K562 (cell line): ENCODE data around the gene PRR7. TPM values are rescaled to one million over a fixed set of nuclear protein-coding genes. Genes with fewer than 3 reads are reported as not detected.

Experiments used
- ATAC-seq: fragments of 200-7000 bp; cut with Tn5 transposase; 3 replicates; pipeline ENCODE4 v1.9.1; 2020; ENCODE audit warnings: moderate library complexity
- BruUV-seq: library from RNA; stranded (reverse); fragments of 400-500 nt; replicated peaks from 2 replicates; lab custom pipeline; 2021; lab: Mats Ljungman, UMichigan
- CTCF ChIA-PET: fragments of 300-600 bp; formaldehyde crosslinking; extraction: SDS; loops from one replicate; lab custom pipeline; 2021; ENCODE audit warnings: low intra/inter-chr PET ratio; lab: Yijun Ruan, JAX
- POLR2A ChIA-PET: fragments of 300-600, 350-650 bp; sonication (Branson Sonifier 250); formaldehyde crosslinking; extraction: SDS; loops from one replicate; lab custom pipeline; 2021; ENCODE audit warnings: antibody characterized with exemption, inconsistent platforms; lab: Yijun Ruan, JAX
- DNase-seq, 4 experiments: peaks; one replicate each; pipeline versions ENCODE4 v3.0.0 to v3.0.0-alpha.2; 2011 to 2018; ENCODE audit warnings: low spot score in 3 of 4, mixed read lengths in 3 of 4; ENCODE audit errors: extremely low read depth in 1 of 4
- FAIRE-seq: peaks from 2 replicates; lab custom pipeline; 2011; peaks lifted over from hg19 to GRCh38; lab: Jason Lieb, UNC
- H2AFZ ChIP-seq: 2 replicates; pipeline ENCODE4 v1.6.0; 2011; ENCODE audit warnings: low read depth, low read length, control low read depth, inconsistent platforms
- H3K27ac ChIP-seq: fragments of 200-600 bp; 3 replicates; pipeline ENCODE4 v1.8.0; 2011; ENCODE audit warnings: low read depth, mild to moderate bottlenecking, control low read depth, inconsistent platforms, low read length, moderate library complexity, mixed read lengths; ENCODE audit errors: extremely low read depth
- H3K27me3 ChIP-seq, 2 experiments: fragments of 300-600 bp in 1 of 2; 2 replicates in 1 of 2; 3 replicates in 1 of 2; pipeline versions ENCODE4 v1.6.0 to v1.8.0; 2011; ENCODE audit warnings: inconsistent platforms in 2 of 2, low read length in 2 of 2, mild to moderate bottlenecking in 1 of 2, mixed read lengths in 1 of 2, moderate library complexity in 1 of 2; ENCODE audit not compliant: control insufficient read depth in 2 of 2, insufficient read depth in 2 of 2
- H3K36me3 ChIP-seq: fragments of 300-600 bp; 3 replicates; pipeline ENCODE4 v1.8.0; 2011; ENCODE audit warnings: mild to moderate bottlenecking, low read length, inconsistent platforms; ENCODE audit not compliant: control insufficient read depth, insufficient read depth
- H3K4me1 ChIP-seq, 2 experiments: fragments of 200-600 bp in 1 of 2; replicated peaks in 1 of 2; 2 replicates in 1 of 2; 3 replicates in 1 of 2; pipeline versions ENCODE4 v1.5.1 to v1.8.0; 2011; ENCODE audit warnings: inconsistent platforms in 2 of 2, low read length in 2 of 2, mild to moderate bottlenecking in 1 of 2, mixed read lengths in 1 of 2, moderate library complexity in 1 of 2; ENCODE audit not compliant: control insufficient read depth in 2 of 2, insufficient read depth in 2 of 2
- H3K4me2 ChIP-seq: 2 replicates; pipeline ENCODE4 v1.6.1; 2011; ENCODE audit warnings: low read length, control low read depth, inconsistent platforms, mixed read lengths; ENCODE audit not compliant: insufficient read depth
- H3K4me3 ChIP-seq: fragments of 200-600 bp; sonication (generic), shearing (Covaris generic); 2 replicates; pipeline ENCODE4 v1.5.1; 2016; ENCODE audit warnings: control low read depth, inconsistent platforms
- H3K79me2 ChIP-seq: fragments of 200-600 bp; 3 replicates; pipeline ENCODE4 v1.8.0; 2011; ENCODE audit warnings: low read length, inconsistent platforms; ENCODE audit not compliant: control insufficient read depth, insufficient read depth
- H3K9ac ChIP-seq, 2 experiments: 2 replicates each; pipeline versions ENCODE4 v1.6.0 to v1.6.1; 2011; ENCODE audit warnings: low read depth in 2 of 2, low read length in 2 of 2, control low read depth in 1 of 2, inconsistent platforms in 1 of 2, mild to moderate bottlenecking in 1 of 2, mixed read lengths in 1 of 2; ENCODE audit not compliant: insufficient read depth in 1 of 2
- H3K9me1 ChIP-seq: one replicate; pipeline ENCODE4 v1.6.0; 2011; ENCODE audit warnings: inconsistent platforms, mild to moderate bottlenecking, low read length, moderate library complexity; ENCODE audit not compliant: control insufficient read depth, insufficient read depth
- H3K9me3 ChIP-seq: replicated peaks from 2 replicates; pipeline ENCODE4 v1.5.1; 2011; ENCODE audit warnings: low read depth, low read length, inconsistent platforms; ENCODE audit not compliant: control insufficient read depth, insufficient read depth
- H4K20me1 ChIP-seq: replicated peaks from 2 replicates; pipeline ENCODE4 v1.6.1; 2011; ENCODE audit warnings: low read length, inconsistent platforms, mixed read lengths; ENCODE audit not compliant: control insufficient read depth, insufficient read depth
- BCL6 ChIP-seq: fragments of 250-450 bp; sonication (Bioruptor Pico); IDR thresholded peaks from 2 replicates; pipeline ENCODE4 v1.4.0; 2020
- BCLAF1 ChIP-seq, 2 experiments: fragments of 450-650 bp in 1 of 2; IDR thresholded peaks; 2 replicates each; pipeline ENCODE4 v1.6.1; 2011 to 2017; ENCODE audit warnings: low read depth in 2 of 2, antibody characterized with exemption in 1 of 2, borderline replicate concordance in 1 of 2, low read length in 1 of 2, mild to moderate bottlenecking in 1 of 2, mixed read lengths in 1 of 2; ENCODE audit not compliant: control insufficient read depth in 1 of 2
- BCOR ChIP-seq: fragments of 450-650 bp; IDR thresholded peaks from 2 replicates; pipeline ENCODE4 v1.6.1; 2016
- CEBPB ChIP-seq: fragments of 450-650 bp; IDR thresholded peaks from 2 replicates; pipeline ENCODE4 v1.6.1; 2016; ENCODE audit warnings: missing genetic modification characterization, missing compliant biosample characterization
- ESRRA ChIP-seq: fragments of 450-650 bp; IDR thresholded peaks from 2 replicates; pipeline ENCODE4 v1.6.1; 2014; ENCODE audit warnings: low read depth, mild to moderate bottlenecking, moderate library complexity, borderline replicate concordance
- GATAD2B ChIP-seq: fragments of 450-650 bp; IDR thresholded peaks from 2 replicates; pipeline ENCODE4 v1.6.1; 2017; ENCODE audit warnings: mild to moderate bottlenecking, borderline replicate concordance
- HEY1 ChIP-seq: fragments of 250-450 bp; sonication (Bioruptor Pico); IDR thresholded peaks from 2 replicates; pipeline ENCODE4 v1.5.0; 2020; ENCODE audit warnings: mild to moderate bottlenecking, moderate library complexity, borderline replicate concordance
- HMGN3 ChIP-seq: IDR thresholded peaks from 2 replicates; pipeline ENCODE4 v1.6.1; 2011; ENCODE audit warnings: borderline replicate concordance, low read depth, mild to moderate bottlenecking, mixed read lengths, low read length; ENCODE audit not compliant: insufficient read length; ENCODE audit errors: extremely low read depth
- MAFG ChIP-seq: fragments of 450-650 bp; conservative IDR thresholded peaks from 2 replicates; pipeline ENCODE4 v1.6.1; 2016; ENCODE audit warnings: missing genetic modification characterization, missing compliant biosample characterization
- RBM25 ChIP-seq: fragments of 200-400 bp; formaldehyde crosslinking; IDR thresholded peaks from 2 replicates; pipeline ENCODE4 v1.6.1; 2018; ENCODE audit warnings: low read length, low read depth, moderate library complexity; ENCODE audit not compliant: severe bottlenecking
- RCOR1 ChIP-seq, 2 experiments: IDR thresholded peaks; 2 replicates each; pipeline ENCODE4 v1.6.1; 2012; ENCODE audit warnings: low read depth in 2 of 2, low read length in 2 of 2, borderline replicate concordance in 1 of 2, improper control_type of control experiment in 1 of 2
- SMAD1 ChIP-seq: fragments of 150-350 bp; IDR thresholded peaks from 2 replicates; pipeline ENCODE4 v1.6.1; 2014; ENCODE audit warnings: low read length, low read depth; ENCODE audit not compliant: partially characterized antibody
- VEZF1 ChIP-seq: fragments of 200-800 bp; sonication (Bioruptor generic); IDR thresholded peaks from 2 replicates; pipeline ENCODE4 v1.6.1; 2017; ENCODE audit warnings: missing genetic modification characterization, missing compliant biosample characterization
- ZFP36 ChIP-seq: fragments of 150-350 bp; IDR thresholded peaks from 2 replicates; pipeline ENCODE4 v1.6.1; 2018; ENCODE audit warnings: low read length, low read depth; ENCODE audit not compliant: partially characterized antibody
- ZNF263 ChIP-seq: sonication (generic); formaldehyde crosslinking; IDR thresholded peaks from 2 replicates; pipeline ENCODE4 v1.8.0; 2022; ENCODE audit warnings: mild to moderate bottlenecking, missing genetic modification reagents, borderline replicate concordance
- ZNF764 ChIP-seq: fragments of 250-450 bp; sonication (Bioruptor Pico); IDR thresholded peaks from 2 replicates; pipeline ENCODE4 v1.4.0; 2020; ENCODE audit warnings: low read depth, mild to moderate bottlenecking, moderate library complexity
- WGBS: fragments of 100-300 bp; shearing (Covaris generic); methylation state at CpG from one replicate; pipeline ENCODE4 v1.1.6; 2016; ENCODE audit warnings: low coverage, mixed read lengths; ENCODE audit not compliant: insufficient coverage; ENCODE audit errors: missing lambda C conversion rate; 5-methylcytosine and 5-hydroxymethylcytosine counted together
- in situ Hi-C: fragments of 300-500 bp; cut with MboI; formaldehyde crosslinking; loops from 4 replicates; pipeline ENCODE4 v1.15.0; 2018; ENCODE audit warnings: inconsistent platforms, mixed read lengths
- intact Hi-C: fragments of 100-400 bp; cut with micrococcal nuclease; formaldehyde crosslinking; loops from 2 replicates; pipeline ENCODE4 v1.14.2; 2022
- polyA plus RNA-seq, 8 experiments: library from polyadenylated mRNA; depleted of rRNA in 4 of 8; stranded (reverse) in 5 of 8; unstranded in 3 of 8; fragments of >200 nt; fragmentation: Nextera tagmentation in 2 of 8; fragmentation: Illumina TruSeq in 1 of 8; extraction: Ambion mirVana in 2 of 8; extraction: Trizol in 1 of 8; gene quantifications; 2 replicates each; pipeline versions ENCODE4 v1.2.1 to v1.2.3, GENCODE V29; 2011 to 2014; ENCODE audit warnings: inconsistent platforms in 1 of 8, missing spikeins in 1 of 8
- total RNA-seq, 7 experiments: library from RNA; depleted of rRNA in 6 of 7; stranded (reverse); fragments of >200 nt in 6 of 7; fragmentation: Illumina TruSeq in 2 of 7; extraction: Trizol in 2 of 7; gene quantifications; 2 replicates each; pipeline versions ENCODE4 v1.2.1 to v1.2.3, GENCODE V29; 2011 to 2021; ENCODE audit warnings: low replicate concordance in 1 of 7

Gene PRR7
- total and polyA plus RNA-seq, 9 of the 15 experiments (the other 6 are each of a cell fraction or from before 2014, with no cell fraction given) = 0.80 to 11.3 (median 10.4) TPM; not detected in 4

- ATAC-seq = no peak
- peaks cover 35 to 59% of the 10 kb centered on the region in 2 experiments for H3K4me1 ChIP-seq
- POLR2A ChIA-PET = interaction anchor here (0.6 to 5.4 kb wide), 10 partner anchors 10 to 120 kb away, joined by 3 to 30 read pairs (median 4); partner anchors contain the start of gene GRK6
- TF ChIP-seq MAFG (tag) (no peak), HEY1 (CRISPR knock-in tag) (no peak), RBM25 (peak; percentile 85), RCOR1 (IDR thresholded peaks at IDR 0.05; ENCODE audit: borderline replicate concordance in 1 of 2, low read depth in 2 of 2, low read length in 2 of 2) (0 out of 4 replicates have a peak, but pooled peaks of 1 of the 2 experiments have one; percentile 9), GATAD2B (no peak), ZNF764 (no peak), SMAD1 (no peak), HMGN3 (no peak), VEZF1 (peak; percentile 32), ZFP36 (peak; percentile 81), CEBPB (no peak), BCOR (0 out of 2 replicates have a peak, but pooled peaks have one; percentile 22), BCLAF1 (IDR thresholded peaks at IDR 0.05; ENCODE audit: borderline replicate concordance in 1 of 2, control insufficient read depth in 1 of 2, low read depth in 2 of 2, low read length in 1 of 2) (no peak), ZNF263 (CRISPR knock-in tag) (peak; percentile 55; the same call in 1 of the 2 replicates), ESRRA (0 out of 2 replicates have a peak, but pooled peaks have one; percentile 28), BCL6 (CRISPR knock-in tag) (no peak)
These were observed 29.2 kb downstream of the PRR7 start for GRCh38 chr5:177475563-177476427.

More at GRCh38 chr5:177475563-177476427, 29.2 kb downstream of the PRR7 start:
- DNase-seq (no peak), FAIRE-seq (no peak)
- intact Hi-C loops (no loop called here), in situ Hi-C loops (no loop called here)
- no TSS peak for BruUV-seq
- no peaks in the 10 kb centered on the region for H3K27me3 ChIP-seq
- peak overlapping the region in 1 of 2 experiments; percentile 70; a peak in 2 of 4 replicates for H3K9ac ChIP-seq
- H3K4me2 ChIP-seq = no peak overlapping the region
- no peak overlapping the region for H3K4me3 ChIP-seq
- no peaks in the 10 kb centered on the region for H4K20me1 ChIP-seq
- H3K9me3 ChIP-seq = no peaks in the 10 kb centered on the region
- peak overlapping the region; percentile 45; the same call in 1 of the 3 replicates for H3K27ac ChIP-seq
- WGBS = 49% methylated on average over 11 of the region's 11 CpGs
- CTCF ChIA-PET = no interaction called here
- H3K9me1 ChIP-seq = no peaks in the 10 kb centered on the region
- peaks cover 18% of the 10 kb centered on the region; the same call in 2 of the 3 replicates for H3K36me3 ChIP-seq
- peaks cover 21% of the 10 kb centered on the region for H3K79me2 ChIP-seq
- H2AFZ ChIP-seq = peak overlapping the region; percentile 40; the same call in 1 of the 2 replicates
